HepG2 (cell line): Measurements from ENCODE around the gene LIME1. TPM values are rescaled to one million over a fixed set of nuclear protein-coding genes. Genes with fewer than 3 reads are reported as not detected.

ENCODE experiments used
- EZH2 ChIP-seq: conservative IDR thresholded peaks from 2 replicates; pipeline ENCODE4 v1.6.1; 2012; ENCODE audit warnings: mild to moderate bottlenecking, low read depth, low read length, moderate library complexity
- IKZF1 ChIP-seq: fragments of 450-650 bp; IDR thresholded peaks from 2 replicates; pipeline ENCODE4 v1.7.1; 2016
- MBNL3 ChIP-seq: fragments of 250-450 bp; sonication (Bioruptor Pico); conservative IDR thresholded peaks from 2 replicates; pipeline ENCODE4 v1.8.0; 2022; ENCODE audit warnings: mild to moderate bottlenecking, inconsistent platforms
- MED13 ChIP-seq: sonication (generic); formaldehyde crosslinking; IDR thresholded peaks from 2 replicates; pipeline ENCODE4 v1.5.0; 2020; ENCODE audit warnings: missing genetic modification reagents
- NR1H2 ChIP-seq: sonication (generic); formaldehyde crosslinking; IDR thresholded peaks from 2 replicates; pipeline ENCODE4 v1.8.1; 2022; ENCODE audit warnings: low read depth, missing genetic modification reagents, borderline replicate concordance
- PAWR ChIP-seq: sonication (generic); formaldehyde crosslinking; IDR thresholded peaks from 2 replicates; pipeline ENCODE4 v1.4.0; 2020; ENCODE audit warnings: missing genetic modification reagents, mild to moderate bottlenecking, borderline replicate concordance
- PHF21A ChIP-seq: sonication (generic); formaldehyde crosslinking; IDR thresholded peaks from 2 replicates; pipeline ENCODE4 v1.5.0; 2020; ENCODE audit warnings: mild to moderate bottlenecking, missing genetic modification reagents
- SMYD3 ChIP-seq: sonication (generic); formaldehyde crosslinking; IDR thresholded peaks from 2 replicates; pipeline ENCODE4 v1.8.1; 2023; ENCODE audit warnings: mild to moderate bottlenecking, missing genetic modification reagents
- TBP ChIP-seq: sonication (generic); formaldehyde crosslinking; IDR thresholded peaks from 2 replicates; pipeline ENCODE4 v1.5.0; 2020; ENCODE audit warnings: missing genetic modification reagents
- TRIM24 ChIP-seq: sonication (generic); formaldehyde crosslinking; IDR thresholded peaks from 2 replicates; pipeline ENCODE4 v1.8.0; 2022; ENCODE audit warnings: mild to moderate bottlenecking, missing genetic modification reagents
- ZNF350 ChIP-seq: sonication (generic); formaldehyde crosslinking; IDR thresholded peaks from 2 replicates; pipeline ENCODE4 v1.4.0; 2020; ENCODE audit warnings: mild to moderate bottlenecking, low read depth, missing genetic modification reagents, borderline replicate concordance
- ZNF530 ChIP-seq: sonication (generic); formaldehyde crosslinking; IDR thresholded peaks from 2 replicates; pipeline ENCODE4 v1.5.0; 2020; ENCODE audit warnings: low read depth, mild to moderate bottlenecking, missing genetic modification reagents
- polyA plus RNA-seq, 8 experiments: library from polyadenylated mRNA; depleted of rRNA in 3 of 8; stranded (reverse) in 7 of 8; unstranded in 1 of 8; fragments of >200 nt; fragmentation: Illumina TruSeq in 4 of 8; extraction: Trizol in 4 of 8; gene quantifications; 2 replicates each; pipeline versions ENCODE4 v1.2.1 to v1.2.3, GENCODE V29; 2011 to 2016; ENCODE audit warnings: low read depth in 4 of 8, missing spikeins in 1 of 8, mixed read lengths in 1 of 8; ENCODE audit not compliant: insufficient read depth in 1 of 8
- total RNA-seq, 5 experiments: library from RNA; depleted of rRNA; stranded (reverse); fragments of >200 nt; fragmentation: Illumina TruSeq; extraction: Trizol; gene quantifications; 2 replicates each; pipeline ENCODE4 v1.2.3, GENCODE V29; 2016; ENCODE audit warnings: low read depth in 1 of 5
- TF ChIP-seq, protein P1 (sequence below), 2 experiments: sonication (generic) in 1 of 2; formaldehyde crosslinking in 1 of 2; IDR thresholded peaks; 2 replicates each; pipeline versions ENCODE4 v1.4.0 to v1.6.1; 2016 to 2020; ENCODE audit warnings: borderline replicate concordance in 1 of 2, low read depth in 1 of 2, mild to moderate bottlenecking in 1 of 2, missing genetic modification reagents in 1 of 2
- TF ChIP-seq, protein P2 (sequence below), 2 experiments: sonication (generic) in 1 of 2; formaldehyde crosslinking in 1 of 2; IDR thresholded peaks; 2 replicates each; pipeline versions ENCODE4 v1.4.0 to v1.6.1; 2018 to 2020; ENCODE audit warnings: missing genetic modification reagents in 2 of 2, borderline replicate concordance in 1 of 2, low read depth in 1 of 2, mild to moderate bottlenecking in 1 of 2, missing biosample characterization in 1 of 2
- TF ChIP-seq, protein P3 (sequence below): sonication (generic); formaldehyde crosslinking; IDR thresholded peaks from 2 replicates; pipeline ENCODE4 v1.9.0; 2021; ENCODE audit warnings: missing genetic modification reagents, mild to moderate bottlenecking, borderline replicate concordance
- TF ChIP-seq, protein P4 (sequence below): sonication (generic); formaldehyde crosslinking; IDR thresholded peaks from 2 replicates; pipeline ENCODE4 v1.8.0; 2022; ENCODE audit warnings: mild to moderate bottlenecking, missing genetic modification reagents, moderate library complexity
- TF ChIP-seq, protein P5 (sequence below): sonication (generic); formaldehyde crosslinking; IDR thresholded peaks from 2 replicates; pipeline ENCODE4 v1.4.0; 2020; ENCODE audit warnings: missing genetic modification reagents
- TF ChIP-seq, protein P6 (sequence below): sonication (generic); formaldehyde crosslinking; IDR thresholded peaks from 2 replicates; pipeline ENCODE4 v1.4.0; 2020; ENCODE audit warnings: missing genetic modification reagents; ENCODE audit errors: not compliant biosample characterization

Gene LIME1
- total and polyA plus RNA-seq, 2 of the 13 experiments (the other 11 are each of a cell fraction or from before 2014, with no cell fraction given): 13.0 to 61.5 TPM

DNA sequence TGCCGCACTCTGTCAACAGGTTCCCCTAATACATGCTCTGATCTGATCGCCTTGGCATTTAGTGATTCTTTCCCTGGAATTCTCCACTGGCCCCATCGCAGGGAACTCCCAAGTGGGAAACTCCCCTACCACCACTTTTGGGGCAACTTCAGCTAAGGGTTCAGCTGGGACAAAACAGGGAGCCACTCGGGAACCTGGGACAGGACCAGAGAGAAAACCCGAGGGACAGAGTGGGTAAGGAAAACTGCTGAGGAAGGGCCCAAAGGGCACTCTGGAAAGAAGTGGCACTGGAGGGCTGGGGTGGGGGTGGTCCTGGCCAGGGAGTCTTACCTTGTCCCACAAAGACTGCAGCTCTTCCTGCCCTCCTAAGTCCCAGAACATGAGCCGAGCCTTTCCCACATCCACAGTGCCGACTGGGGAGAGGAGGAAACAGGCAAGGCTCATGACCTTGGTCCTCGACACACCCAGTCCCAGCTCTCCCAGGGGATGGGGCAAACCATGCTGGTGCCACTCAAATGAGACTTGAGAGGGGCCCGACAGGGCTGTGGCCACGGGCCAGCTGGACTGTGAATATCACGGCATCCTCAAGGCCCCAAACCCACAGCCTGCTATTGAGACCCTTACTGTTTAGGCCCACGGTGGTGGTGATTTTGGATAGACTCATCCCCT lies 30.3 kb upstream of the LIME1 start (continued):
- TF ChIP-seq, protein P1, sequence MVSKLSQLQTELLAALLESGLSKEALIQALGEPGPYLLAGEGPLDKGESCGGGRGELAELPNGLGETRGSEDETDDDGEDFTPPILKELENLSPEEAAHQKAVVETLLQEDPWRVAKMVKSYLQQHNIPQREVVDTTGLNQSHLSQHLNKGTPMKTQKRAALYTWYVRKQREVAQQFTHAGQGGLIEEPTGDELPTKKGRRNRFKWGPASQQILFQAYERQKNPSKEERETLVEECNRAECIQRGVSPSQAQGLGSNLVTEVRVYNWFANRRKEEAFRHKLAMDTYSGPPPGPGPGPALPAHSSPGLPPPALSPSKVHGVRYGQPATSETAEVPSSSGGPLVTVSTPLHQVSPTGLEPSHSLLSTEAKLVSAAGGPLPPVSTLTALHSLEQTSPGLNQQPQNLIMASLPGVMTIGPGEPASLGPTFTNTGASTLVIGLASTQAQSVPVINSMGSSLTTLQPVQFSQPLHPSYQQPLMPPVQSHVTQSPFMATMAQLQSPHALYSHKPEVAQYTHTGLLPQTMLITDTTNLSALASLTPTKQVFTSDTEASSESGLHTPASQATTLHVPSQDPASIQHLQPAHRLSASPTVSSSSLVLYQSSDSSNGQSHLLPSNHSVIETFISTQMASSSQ (IDR thresholded peaks at IDR 0.05; ENCODE audit: low read depth): no peak
- TF ChIP-seq, protein P1 (CRISPR knock-in tag; IDR thresholded peaks at IDR 0.05; ENCODE audit: borderline replicate concordance): no peak
- no peak for TF ChIP-seq MBNL3 (CRISPR knock-in tag)
- no peak for TF ChIP-seq SMYD3 (CRISPR knock-in tag)
- TF ChIP-seq MED13: peak; percentile 51; the same call in 1 of the 2 replicates
- no peak for TF ChIP-seq PAWR (CRISPR knock-in tag)
- TF ChIP-seq, protein P2, sequence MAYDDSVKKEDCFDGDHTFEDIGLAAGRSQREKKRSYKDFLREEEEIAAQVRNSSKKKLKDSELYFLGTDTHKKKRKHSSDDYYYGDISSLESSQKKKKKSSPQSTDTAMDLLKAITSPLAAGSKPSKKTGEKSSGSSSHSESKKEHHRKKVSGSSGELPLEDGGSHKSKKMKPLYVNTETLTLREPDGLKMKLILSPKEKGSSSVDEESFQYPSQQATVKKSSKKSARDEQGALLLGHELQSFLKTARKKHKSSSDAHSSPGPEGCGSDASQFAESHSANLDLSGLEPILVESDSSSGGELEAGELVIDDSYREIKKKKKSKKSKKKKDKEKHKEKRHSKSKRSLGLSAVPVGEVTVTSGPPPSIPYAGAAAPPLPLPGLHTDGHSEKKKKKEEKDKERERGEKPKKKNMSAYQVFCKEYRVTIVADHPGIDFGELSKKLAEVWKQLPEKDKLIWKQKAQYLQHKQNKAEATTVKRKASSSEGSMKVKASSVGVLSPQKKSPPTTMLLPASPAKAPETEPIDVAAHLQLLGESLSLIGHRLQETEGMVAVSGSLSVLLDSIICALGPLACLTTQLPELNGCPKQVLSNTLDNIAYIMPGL (CRISPR knock-in tag; IDR thresholded peaks at IDR 0.05; ENCODE audit: borderline replicate concordance in 1 of 2, low read depth in 1 of 2): no peak
- TF ChIP-seq TRIM24: no peak
- no peak for TF ChIP-seq NR1H2 (CRISPR knock-in tag)
- TF ChIP-seq, protein P3, sequence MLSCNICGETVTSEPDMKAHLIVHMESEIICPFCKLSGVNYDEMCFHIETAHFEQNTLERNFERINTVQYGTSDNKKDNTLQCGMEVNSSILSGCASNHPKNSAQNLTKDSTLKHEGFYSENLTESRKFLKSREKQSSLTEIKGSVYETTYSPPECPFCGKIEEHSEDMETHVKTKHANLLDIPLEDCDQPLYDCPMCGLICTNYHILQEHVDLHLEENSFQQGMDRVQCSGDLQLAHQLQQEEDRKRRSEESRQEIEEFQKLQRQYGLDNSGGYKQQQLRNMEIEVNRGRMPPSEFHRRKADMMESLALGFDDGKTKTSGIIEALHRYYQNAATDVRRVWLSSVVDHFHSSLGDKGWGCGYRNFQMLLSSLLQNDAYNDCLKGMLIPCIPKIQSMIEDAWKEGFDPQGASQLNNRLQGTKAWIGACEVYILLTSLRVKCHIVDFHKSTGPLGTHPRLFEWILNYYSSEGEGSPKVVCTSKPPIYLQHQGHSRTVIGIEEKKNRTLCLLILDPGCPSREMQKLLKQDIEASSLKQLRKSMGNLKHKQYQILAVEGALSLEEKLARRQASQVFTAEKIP (CRISPR knock-in tag): no peak
- no peak for TF ChIP-seq EZH2
- no peak; the same call in 1 of the 2 replicates for TF ChIP-seq ZNF350
- TF ChIP-seq ZNF530: no peak
- TF ChIP-seq, protein P4, sequence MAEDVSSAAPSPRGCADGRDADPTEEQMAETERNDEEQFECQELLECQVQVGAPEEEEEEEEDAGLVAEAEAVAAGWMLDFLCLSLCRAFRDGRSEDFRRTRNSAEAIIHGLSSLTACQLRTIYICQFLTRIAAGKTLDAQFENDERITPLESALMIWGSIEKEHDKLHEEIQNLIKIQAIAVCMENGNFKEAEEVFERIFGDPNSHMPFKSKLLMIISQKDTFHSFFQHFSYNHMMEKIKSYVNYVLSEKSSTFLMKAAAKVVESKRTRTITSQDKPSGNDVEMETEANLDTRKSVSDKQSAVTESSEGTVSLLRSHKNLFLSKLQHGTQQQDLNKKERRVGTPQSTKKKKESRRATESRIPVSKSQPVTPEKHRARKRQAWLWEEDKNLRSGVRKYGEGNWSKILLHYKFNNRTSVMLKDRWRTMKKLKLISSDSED: no peak
- TF ChIP-seq, protein P5, sequence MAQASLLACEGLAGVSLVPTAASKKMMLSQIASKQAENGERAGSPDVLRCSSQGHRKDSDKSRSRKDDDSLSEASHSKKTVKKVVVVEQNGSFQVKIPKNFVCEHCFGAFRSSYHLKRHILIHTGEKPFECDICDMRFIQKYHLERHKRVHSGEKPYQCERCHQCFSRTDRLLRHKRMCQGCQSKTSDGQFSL (CRISPR knock-in tag): no peak
- TF ChIP-seq, protein P6, sequence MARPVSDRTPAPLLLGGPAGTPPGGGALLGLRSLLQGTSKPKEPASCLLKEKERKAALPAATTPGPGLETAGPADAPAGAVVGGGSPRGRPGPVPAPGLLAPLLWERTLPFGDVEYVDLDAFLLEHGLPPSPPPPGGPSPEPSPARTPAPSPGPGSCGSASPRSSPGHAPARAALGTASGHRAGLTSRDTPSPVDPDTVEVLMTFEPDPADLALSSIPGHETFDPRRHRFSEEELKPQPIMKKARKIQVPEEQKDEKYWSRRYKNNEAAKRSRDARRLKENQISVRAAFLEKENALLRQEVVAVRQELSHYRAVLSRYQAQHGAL (CRISPR knock-in tag): no peak
- no peak for TF ChIP-seq PHF21A (CRISPR knock-in tag)
- TF ChIP-seq IKZF1: no peak
- 0 out of 2 replicates have a peak, but pooled peaks have one; percentile 55 for TF ChIP-seq TBP (CRISPR knock-in tag)
